Endothelial cell of umbilical vein (primary cell): ENCODE measurements around the gene PRKAA1. TPM values are rescaled to one million over a fixed set of nuclear protein-coding genes. Genes with fewer than 3 reads are reported as not detected.

Experiments used
- BruUV-seq: library from RNA; stranded (reverse); fragments of 400-500 nt; replicated peaks from 2 replicates; lab custom pipeline; 2021; lab: Mats Ljungman, UMichigan
- CTCF ChIA-PET: fragments of 300-600, 350-600 bp; sonication (Branson Sonifier 250); formaldehyde crosslinking; loops from one replicate; lab custom pipeline; 2021; ENCODE audit warnings: antibody characterized with exemption, inconsistent platforms; lab: Charles Lee
- POLR2A ChIA-PET: fragments of 300-600, 350-600 bp; sonication (Branson Sonifier 250); formaldehyde crosslinking; loops from one replicate; lab custom pipeline; 2021; ENCODE audit warnings: antibody characterized with exemption, inconsistent platforms; lab: Charles Lee
- DNase-seq: peaks from one replicate; pipeline ENCODE4 v3.0.0-alpha.2; 2011; ENCODE audit warnings: low read depth, low spot score
- FAIRE-seq: peaks from 2 replicates; lab custom pipeline; 2011; peaks lifted over from hg19 to GRCh38; lab: Jason Lieb, UNC
- H2AFZ ChIP-seq: 2 replicates; pipeline ENCODE4 v1.6.0; 2012; ENCODE audit warnings: low read depth, low read length, control low read depth, inconsistent platforms
- H3K27ac ChIP-seq: 2 replicates; pipeline ENCODE4 v1.5.1; 2011; ENCODE audit warnings: low read depth, mild to moderate bottlenecking, control low read depth, low read length, moderate library complexity; ENCODE audit not compliant: insufficient read depth
- H3K27me3 ChIP-seq, 2 experiments: 2 replicates each; pipeline versions ENCODE4 v1.6.0 to v1.6.1; 2011; ENCODE audit warnings: low read length in 2 of 2, mixed read lengths in 1 of 2; ENCODE audit not compliant: control insufficient read depth in 2 of 2, insufficient read depth in 2 of 2
- H3K36me3 ChIP-seq, 2 experiments: 2 replicates in 1 of 2; 3 replicates in 1 of 2; pipeline ENCODE4 v1.5.1; 2011; ENCODE audit warnings: low read length in 2 of 2, mild to moderate bottlenecking in 1 of 2, moderate library complexity in 1 of 2; ENCODE audit not compliant: control insufficient read depth in 2 of 2, insufficient read depth in 2 of 2; ENCODE audit errors: extremely low read depth in 1 of 2
- H3K4me1 ChIP-seq: 3 replicates; pipeline ENCODE4 v1.5.1; 2011; ENCODE audit warnings: mild to moderate bottlenecking, low read length; ENCODE audit not compliant: control insufficient read depth, insufficient read depth; ENCODE audit errors: extremely low read depth
- H3K4me2 ChIP-seq: 2 replicates; pipeline ENCODE4 v1.6.1; 2011; ENCODE audit warnings: low read length, control low read depth, mixed read lengths; ENCODE audit not compliant: insufficient read depth
- H3K4me3 ChIP-seq, 3 experiments: fragments of 200-600 bp in 1 of 3; sonication (generic), shearing (Covaris generic) in 1 of 3; replicated peaks in 1 of 3; 2 replicates each; pipeline ENCODE4 v1.5.1; 2011 to 2016; ENCODE audit warnings: control low read depth in 3 of 3, low read length in 3 of 3, mild to moderate bottlenecking in 2 of 3, inconsistent platforms in 1 of 3, low read depth in 1 of 3, moderate library complexity in 1 of 3; ENCODE audit not compliant: insufficient read depth in 1 of 3
- H3K79me2 ChIP-seq: 2 replicates; pipeline ENCODE4 v1.6.0; 2012; ENCODE audit warnings: low read length, inconsistent platforms; ENCODE audit not compliant: control insufficient read depth, insufficient read depth
- H3K9ac ChIP-seq: replicated peaks from 2 replicates; pipeline ENCODE3; 2011; ENCODE audit warnings: low read length, control low read depth; ENCODE audit not compliant: insufficient read depth; ENCODE audit errors: extremely low read depth
- H3K9me1 ChIP-seq: replicated peaks from 3 replicates; pipeline ENCODE4 v1.6.0; 2011; ENCODE audit warnings: mild to moderate bottlenecking, low read length; ENCODE audit not compliant: control insufficient read depth, insufficient read depth; ENCODE audit errors: extremely low read depth
- H3K9me3 ChIP-seq: replicated peaks from 2 replicates; pipeline ENCODE4 v1.5.1; 2012; ENCODE audit warnings: low read length, inconsistent platforms; ENCODE audit not compliant: control insufficient read depth, insufficient read depth
- H4K20me1 ChIP-seq: replicated peaks from 2 replicates; pipeline ENCODE3; 2011; ENCODE audit warnings: mild to moderate bottlenecking, low read length; ENCODE audit not compliant: control insufficient read depth, insufficient read depth; ENCODE audit errors: extremely low read depth
- GATA2 ChIP-seq: IDR thresholded peaks from 2 replicates; pipeline ENCODE4 v1.7.0; 2011; ENCODE audit warnings: low read depth, mild to moderate bottlenecking, moderate library complexity, mixed read lengths, low read length; ENCODE audit not compliant: insufficient read length, insufficient read depth
- dilution Hi-C: fragments of 300-500 bp; cut with MboI; formaldehyde crosslinking; loops from one replicate; pipeline ENCODE4 v1.15.0; 2019; ENCODE audit warnings: low sequenced_read_pairs; ENCODE audit not compliant: extremely low pct_ligation_motif_present
- intact Hi-C: fragments of 100-400 bp; cut with micrococcal nuclease; formaldehyde crosslinking; loops from one replicate; pipeline ENCODE4 v1.10.0; 2022
- polyA plus RNA-seq, 4 experiments: library from polyadenylated mRNA; depleted of rRNA in 3 of 4; stranded (reverse) in 3 of 4; unstranded in 1 of 4; fragments of >200 nt; gene quantifications; 2 replicates each; pipeline versions ENCODE4 v1.2.1 to v1.2.3, GENCODE V29; 2011 to 2012; ENCODE audit warnings: missing spikeins in 1 of 4
- total RNA-seq: library from RNA; stranded (reverse); gene quantifications from 2 replicates; pipeline ENCODE4 v1.2.3, GENCODE V29; 2021
- TF ChIP-seq, protein P1 (sequence below), 2 donors: IDR thresholded peaks; 1 replicate in 1 of 2; 2 replicates in 1 of 2; pipeline ENCODE4 v1.5.1; 2011; ENCODE audit warnings: low read length in 2 of 2, mild to moderate bottlenecking in 2 of 2, moderate library complexity in 2 of 2, control low read depth in 1 of 2, inconsistent platforms in 1 of 2, low read depth in 1 of 2; ENCODE audit not compliant: insufficient read depth in 1 of 2; ENCODE audit errors: extremely low read depth in 1 of 2

The PRKAA1 gene
- total and polyA plus RNA-seq, 2 donors (not counting 3 experiments of a cell fraction or from before 2014, with no cell fraction given) = 37.0 to 83.5 TPM

DNA sequence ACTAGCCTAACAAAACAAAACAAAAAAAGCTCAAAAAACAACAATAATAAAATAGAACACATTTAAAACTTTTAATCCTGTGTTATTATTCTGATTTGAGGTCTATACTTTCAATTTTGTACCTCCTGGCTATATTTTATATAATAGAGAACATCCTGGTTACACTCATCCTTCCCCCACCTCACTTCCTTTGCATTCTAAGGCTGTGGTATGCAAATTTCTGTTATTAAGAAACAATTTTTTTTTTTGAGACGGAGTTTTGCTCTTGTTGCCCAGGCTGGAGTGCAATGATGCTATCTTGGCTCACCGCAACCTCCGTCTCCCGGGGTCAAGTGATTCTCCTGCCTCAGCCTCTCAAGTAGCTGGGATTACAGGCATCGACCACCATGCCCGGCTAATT is 39.9 kb upstream of the PRKAA1 start:
- H2AFZ ChIP-seq = no peak overlapping the region
- dilution Hi-C loops (no loop called here), intact Hi-C loops (no loop called here)
- ChIA-PET CTCF (interaction anchor here (0.9 kb wide), 1 partner anchor 40 kb away, joined by 3 read pairs; the partner anchor contains the start of gene PRKAA1), POLR2A (no interaction called here)
- H3K79me2 ChIP-seq = peaks cover 31% of the 10 kb centered on the region
- H3K9me1 ChIP-seq = no peaks in the 10 kb centered on the region
- H3K27me3 ChIP-seq = no peaks in the 10 kb centered on the region
- no peak overlapping the region for H3K9ac ChIP-seq
- no peak overlapping the region for H3K4me2 ChIP-seq
- TF ChIP-seq, protein P1, sequence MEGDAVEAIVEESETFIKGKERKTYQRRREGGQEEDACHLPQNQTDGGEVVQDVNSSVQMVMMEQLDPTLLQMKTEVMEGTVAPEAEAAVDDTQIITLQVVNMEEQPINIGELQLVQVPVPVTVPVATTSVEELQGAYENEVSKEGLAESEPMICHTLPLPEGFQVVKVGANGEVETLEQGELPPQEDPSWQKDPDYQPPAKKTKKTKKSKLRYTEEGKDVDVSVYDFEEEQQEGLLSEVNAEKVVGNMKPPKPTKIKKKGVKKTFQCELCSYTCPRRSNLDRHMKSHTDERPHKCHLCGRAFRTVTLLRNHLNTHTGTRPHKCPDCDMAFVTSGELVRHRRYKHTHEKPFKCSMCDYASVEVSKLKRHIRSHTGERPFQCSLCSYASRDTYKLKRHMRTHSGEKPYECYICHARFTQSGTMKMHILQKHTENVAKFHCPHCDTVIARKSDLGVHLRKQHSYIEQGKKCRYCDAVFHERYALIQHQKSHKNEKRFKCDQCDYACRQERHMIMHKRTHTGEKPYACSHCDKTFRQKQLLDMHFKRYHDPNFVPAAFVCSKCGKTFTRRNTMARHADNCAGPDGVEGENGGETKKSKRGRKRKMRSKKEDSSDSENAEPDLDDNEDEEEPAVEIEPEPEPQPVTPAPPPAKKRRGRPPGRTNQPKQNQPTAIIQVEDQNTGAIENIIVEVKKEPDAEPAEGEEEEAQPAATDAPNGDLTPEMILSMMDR (IDR thresholded peaks at IDR 0.05; ENCODE audit: extremely low read depth in 1 of 2, insufficient read depth in 1 of 2, low read depth in 1 of 2, low read length in 2 of 2) = no peak
- TF ChIP-seq GATA2 = no peak
- no peak overlapping the region for H3K4me3 ChIP-seq
- H4K20me1 ChIP-seq = peaks cover under 1% of the 10 kb centered on the region
- H3K4me1 ChIP-seq = peaks cover 33% of the 10 kb centered on the region
- BruUV-seq = no TSS peak
- FAIRE-seq = no peak
- H3K27ac ChIP-seq = no peak overlapping the region
- no peaks in the 10 kb centered on the region for H3K9me3 ChIP-seq
- H3K36me3 ChIP-seq = peaks cover 0 to 2% of the 10 kb centered on the region in 2 experiments
- DNase-seq = no peak
